ENCODE measurements around the gene RUSC2. TPM values are rescaled to one million over a fixed set of nuclear protein-coding genes. Genes with fewer than 3 reads are reported as not detected.

The RUSC2 gene
- total and polyA plus RNA-seq, 2 of the 4 experiments (the other 2 are of a cell fraction) = 17.4 to 35.4 TPM

- Histone ChIP-seq H3K36me3 (ENCODE audit: control insufficient read depth, insufficient read depth, low read length) (no peaks in the 10 kb centered on the region), H2BK120ac (ENCODE audit: low read depth, low read length) (no peak overlapping the region), H3K27me3 (ENCODE audit: control insufficient read depth, insufficient read depth, low read length) (peaks cover 23% of the 10 kb centered on the region), H3K14ac (replicated peaks; ENCODE audit: low read depth, low read length) (no peak overlapping the region), H4K8ac (ENCODE audit: low read depth in 2 of 2, low read length in 2 of 2) (no peak overlapping the region), H3K4ac (ENCODE audit: low read depth, low read length) (no peak overlapping the region), H4K5ac (ENCODE audit: low read depth, low read length) (no peak overlapping the region), H2AFZ (replicated peaks; ENCODE audit: low read length, poor library complexity) (no peak overlapping the region), H3K27ac (ENCODE audit: insufficient read depth, low read length) (no peak overlapping the region), H3K18ac (ENCODE audit: low read depth, low read length) (no peak overlapping the region), H3K9ac (ENCODE audit: low read depth, low read length) (no peak overlapping the region), H2BK15ac (ENCODE audit: low read depth, low read length) (no peak overlapping the region), H3K4me2 (ENCODE audit: low read depth, low read length) (no peak overlapping the region), H4K20me1 (ENCODE audit: insufficient read depth, low read length) (no peaks in the 10 kb centered on the region), H3K4me1 (ENCODE audit: control insufficient read depth, insufficient read depth, low read length) (no peaks in the 10 kb centered on the region), H3K4me3 (ENCODE audit: insufficient read depth, low read depth, low read length) (no peak overlapping the region), H4K91ac (ENCODE audit: insufficient read depth, low read depth, low read length) (no peak overlapping the region), H2AK5ac (ENCODE audit: low read depth, low read length) (no peak overlapping the region), H3K79me1 (ENCODE audit: low read depth in 1 of 2, low read length in 2 of 2) (no peaks in the 10 kb centered on the region), H2BK20ac (ENCODE audit: low read depth, low read length) (no peak overlapping the region), H2AK9ac (replicated peaks; ENCODE audit: low read depth, low read length, poor library complexity) (no peak overlapping the region), H3K9me3 (ENCODE audit: control insufficient read depth, insufficient read depth, low read length) (0 out of 2 replicates have a peak, but pooled peaks cover 3% of the 10 kb centered on the region), H3K56ac (ENCODE audit: extremely low read depth, insufficient read depth, low read length) (no peak overlapping the region), H2BK5ac (ENCODE audit: low read depth, low read length, poor library complexity, severe bottlenecking) (no peak overlapping the region), H3K23ac (ENCODE audit: low read depth, low read length) (no peak overlapping the region), H3K9me1 (ENCODE audit: insufficient read depth, low read length) (no peaks in the 10 kb centered on the region)
- WGBS, 2 experiments (ENCODE audit: extremely low coverage in 2 of 2, insufficient read length in 1 of 2) = 86% methylated on average over 1 of the region's 2 CpGs; no CpG with 5 or more reads in 1 of the 2 experiments
- BruUV-seq (replicated peaks) = no TSS peak
- intact Hi-C loops (cut with micrococcal nuclease) (no loop called here), dilution Hi-C loops (cut with HindIII; ENCODE audit: low sequenced_read_pairs, unreplicated experiment) (no loop called here), in situ Hi-C loops (cut with MboI; ENCODE audit: low sequenced_read_pairs) (no loop called here)
- TF ChIP-seq RCOR1 (IDR thresholded peaks at IDR 0.05; ENCODE audit: insufficient replicate concordance, low read length) (no peak), USF2 (IDR thresholded peaks at IDR 0.05; ENCODE audit: low read depth, low read length) (no peak), SMC3 (IDR thresholded peaks at IDR 0.05; ENCODE audit: low read depth, low read length) (no peak), NFE2L2 (IDR thresholded peaks at IDR 0.05; ENCODE audit: low read depth, low read length) (no peak), CHD1 (IDR thresholded peaks at IDR 0.05; ENCODE audit: low read depth, low read length) (no peak), CTCF (conservative IDR thresholded peaks at IDR 0.05; ENCODE audit: low read depth, low read length) (no peak), BHLHE40 (IDR thresholded peaks at IDR 0.05; ENCODE audit: low read depth, low read length) (no peak), MAFK (IDR thresholded peaks at IDR 0.05; ENCODE audit: low read depth, low read length) (no peak), RFX5 (IDR thresholded peaks at IDR 0.05; ENCODE audit: low read depth, low read length) (no peak), POLR2A (IDR thresholded peaks at IDR 0.05; ENCODE audit: low read depth, low read length) (no peak), MXI1 (IDR thresholded peaks at IDR 0.05; ENCODE audit: borderline replicate concordance, low read depth, low read length) (no peak)
- DNase-seq (no peak), ATAC-seq (ENCODE audit: low read depth) (no peak)
- ChIA-PET CTCF (no interaction called here), POLR2A (ENCODE audit: unreplicated experiment) (no interaction called here)
These were observed 36.1 kb upstream of the RUSC2 start for GRCh38 chr9:35453786-35454185.

Data from IMR-90 (cell line).